Panc1 (cell line): Measurements from ENCODE around the gene WDR88. TPM values are rescaled to one million over a fixed set of nuclear protein-coding genes. Genes with fewer than 3 reads are reported as not detected.

Experiments used
- ATAC-seq: fragments of 200-7000 bp; cut with Tn5 transposase; 2 replicates; pipeline ENCODE4 v1.9.1; 2020; ENCODE audit warnings: mild to moderate bottlenecking, moderate library complexity
- BruUV-seq: library from RNA; stranded (reverse); fragments of 400-500 nt; replicated peaks from 2 replicates; lab custom pipeline; 2021; lab: Mats Ljungman, UMichigan
- CTCF ChIA-PET: fragments of 300-600 bp; sonication (Branson Sonifier 250); formaldehyde crosslinking; loops from one replicate; lab custom pipeline; 2022; ENCODE audit warnings: antibody characterized with exemption; lab: Charles Lee
- POLR2A ChIA-PET: fragments of 300-600 bp; sonication (Branson Sonifier 250); formaldehyde crosslinking; loops from one replicate; lab custom pipeline; 2022; ENCODE audit warnings: antibody characterized with exemption; lab: Charles Lee
- DNase-seq: peaks from one replicate; pipeline ENCODE4 v3.0.0-alpha.2; 2010; ENCODE audit warnings: low read depth, low spot score
- H3K27ac ChIP-seq: 2 replicates; pipeline ENCODE4 v1.5.1; 2011; ENCODE audit warnings: mild to moderate bottlenecking, low read length, inconsistent platforms
- H3K27me3 ChIP-seq: fragments of 200-500 bp; sonication (Bioruptor generic); 2 replicates; pipeline ENCODE4 v1.6.0; 2014; ENCODE audit warnings: low read length, inconsistent platforms; ENCODE audit not compliant: control insufficient read depth, insufficient read depth
- H3K36me3 ChIP-seq: fragments of 200-500 bp; sonication (Bioruptor generic); 2 replicates; pipeline ENCODE4 v1.5.1; 2014; ENCODE audit warnings: inconsistent platforms, mild to moderate bottlenecking, low read length, moderate library complexity; ENCODE audit not compliant: control insufficient read depth, insufficient read depth
- H3K4me1 ChIP-seq: 2 replicates; pipeline ENCODE4 v1.5.1; 2011; ENCODE audit warnings: inconsistent platforms, mild to moderate bottlenecking, low read length, moderate library complexity; ENCODE audit not compliant: control insufficient read depth, insufficient read depth
- H3K4me3 ChIP-seq, 2 experiments: 2 replicates each; pipeline ENCODE4 v1.5.1; 2011 to 2012; ENCODE audit warnings: low read depth in 2 of 2, low read length in 2 of 2, mild to moderate bottlenecking in 2 of 2, inconsistent platforms in 1 of 2, moderate library complexity in 1 of 2
- H3K9me3 ChIP-seq: fragments of 200-500 bp; sonication (Bioruptor generic); 2 replicates; pipeline ENCODE4 v1.5.1; 2014; ENCODE audit warnings: low read depth, mild to moderate bottlenecking, inconsistent platforms, low read length, moderate library complexity; ENCODE audit not compliant: control insufficient read depth, insufficient read depth
- POLR2AphosphoS5 ChIP-seq: IDR thresholded peaks from 2 replicates; pipeline ENCODE4 v1.6.1; 2012; ENCODE audit warnings: mild to moderate bottlenecking, low read depth, low read length, moderate library complexity
- REST ChIP-seq, 2 experiments: IDR thresholded peaks; 2 replicates each; pipeline ENCODE4 v1.6.1; 2011 to 2012; ENCODE audit warnings: low read depth in 2 of 2, control low read depth in 1 of 2, low read length in 1 of 2, mild to moderate bottlenecking in 1 of 2, moderate library complexity in 1 of 2; ENCODE audit not compliant: insufficient read depth in 1 of 2
- SIN3A ChIP-seq: IDR thresholded peaks from 2 replicates; pipeline ENCODE4 v1.6.1; 2012; ENCODE audit warnings: low read depth, mild to moderate bottlenecking, low read length, moderate library complexity, borderline replicate concordance; ENCODE audit not compliant: insufficient read depth
- TCF7L2 ChIP-seq: IDR thresholded peaks from 2 replicates; pipeline ENCODE4 v1.6.1; 2011; ENCODE audit warnings: mild to moderate bottlenecking, low read depth, low read length, inconsistent platforms
- in situ Hi-C: cut with HindIII; loops from 2 replicates; pipeline ENCODE4 v1.10.0; 2016; ENCODE audit warnings: low sequenced_read_pairs, low pct_unique_long_range_greater_than_20kb
- intact Hi-C: fragments of 100-400 bp; cut with micrococcal nuclease; formaldehyde crosslinking; loops from one replicate; pipeline ENCODE4 v1.10.0; 2022; ENCODE audit not compliant: unreplicated experiment
- total RNA-seq: library from RNA; stranded (reverse); gene quantifications from one replicate; pipeline ENCODE4 v1.2.1, GENCODE V29; 2021; ENCODE audit not compliant: unreplicated experiment
- TF ChIP-seq, protein P1 (sequence below): fragments of 450-650 bp; IDR thresholded peaks from 2 replicates; pipeline ENCODE4 v1.5.1; 2017; ENCODE audit warnings: mild to moderate bottlenecking

WDR88 gene
- total RNA-seq, 1 experiment from 2014 or later = 0.31 TPM

DNA sequence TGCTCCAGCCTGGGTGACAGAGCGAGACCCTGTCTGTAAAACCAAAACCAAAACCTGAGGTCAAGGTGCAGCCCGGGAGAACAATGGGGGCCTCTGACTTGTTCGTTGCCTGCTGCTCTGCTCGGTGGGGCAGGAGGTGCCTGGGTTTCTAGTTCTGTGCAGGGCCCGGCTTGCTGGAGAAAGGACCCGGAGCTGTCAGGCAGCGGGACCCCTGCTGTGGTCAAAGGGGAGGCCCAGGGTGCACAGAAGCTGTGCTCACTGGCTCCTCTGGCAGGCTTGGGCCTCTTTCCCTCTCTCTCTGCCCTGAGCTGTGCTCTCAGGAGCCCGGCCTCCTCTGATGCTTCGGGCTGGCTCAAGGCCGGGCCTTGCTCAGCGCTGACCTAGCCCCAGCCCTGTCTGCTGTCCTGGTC is 65.7 kb downstream of the WDR88 start:
- no peak overlapping the region for H3K4me3 ChIP-seq
- H3K4me1 ChIP-seq = peaks cover 10% of the 10 kb centered on the region
- POLR2A ChIA-PET = no interaction called here
- CTCF ChIA-PET = no interaction called here
- ATAC-seq (no peak), DNase-seq (no peak)
- BruUV-seq = no TSS peak
- H3K27ac ChIP-seq = no peak overlapping the region
- no peaks in the 10 kb centered on the region for H3K9me3 ChIP-seq
- intact Hi-C loops = no loop called here
- no peaks in the 10 kb centered on the region for H3K27me3 ChIP-seq
- no peaks in the 10 kb centered on the region; the same call in 1 of the 2 replicates for H3K36me3 ChIP-seq
- in situ Hi-C loops = no loop called here
- TF ChIP-seq TCF7L2 = no peak
- no peak for TF ChIP-seq REST (IDR thresholded peaks at IDR 0.05; ENCODE audit: insufficient read depth in 1 of 2, low read depth in 2 of 2, low read length in 1 of 2)
- TF ChIP-seq, protein P1, sequence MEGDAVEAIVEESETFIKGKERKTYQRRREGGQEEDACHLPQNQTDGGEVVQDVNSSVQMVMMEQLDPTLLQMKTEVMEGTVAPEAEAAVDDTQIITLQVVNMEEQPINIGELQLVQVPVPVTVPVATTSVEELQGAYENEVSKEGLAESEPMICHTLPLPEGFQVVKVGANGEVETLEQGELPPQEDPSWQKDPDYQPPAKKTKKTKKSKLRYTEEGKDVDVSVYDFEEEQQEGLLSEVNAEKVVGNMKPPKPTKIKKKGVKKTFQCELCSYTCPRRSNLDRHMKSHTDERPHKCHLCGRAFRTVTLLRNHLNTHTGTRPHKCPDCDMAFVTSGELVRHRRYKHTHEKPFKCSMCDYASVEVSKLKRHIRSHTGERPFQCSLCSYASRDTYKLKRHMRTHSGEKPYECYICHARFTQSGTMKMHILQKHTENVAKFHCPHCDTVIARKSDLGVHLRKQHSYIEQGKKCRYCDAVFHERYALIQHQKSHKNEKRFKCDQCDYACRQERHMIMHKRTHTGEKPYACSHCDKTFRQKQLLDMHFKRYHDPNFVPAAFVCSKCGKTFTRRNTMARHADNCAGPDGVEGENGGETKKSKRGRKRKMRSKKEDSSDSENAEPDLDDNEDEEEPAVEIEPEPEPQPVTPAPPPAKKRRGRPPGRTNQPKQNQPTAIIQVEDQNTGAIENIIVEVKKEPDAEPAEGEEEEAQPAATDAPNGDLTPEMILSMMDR = no peak
- no peak for TF ChIP-seq POLR2AphosphoS5
- TF ChIP-seq SIN3A = no peak

- Histone ChIP-seq H3K27ac (no peak overlapping the region), H3K36me3 (no peaks in the 10 kb centered on the region; the same call in 1 of the 2 replicates), H3K27me3 (no peaks in the 10 kb centered on the region), H3K4me3 (no peak overlapping the region), H3K4me1 (peaks cover 10% of the 10 kb centered on the region), H3K9me3 (no peaks in the 10 kb centered on the region)
- no peak for ATAC-seq
- ChIA-PET POLR2A (interaction anchor here (0.6 kb wide), 1 partner anchor 294 kb away, joined by 5 read pairs; no protein-coding TSS in a partner anchor), CTCF (no interaction called here)
- in situ Hi-C loops = no loop called here
- intact Hi-C loops = no loop called here
- no peak for TF ChIP-seq POLR2AphosphoS5
- no peak for TF ChIP-seq REST (IDR thresholded peaks at IDR 0.05; ENCODE audit: insufficient read depth in 1 of 2, low read depth in 2 of 2, low read length in 1 of 2)
- TF ChIP-seq SIN3A = no peak
- no peak for TF ChIP-seq TCF7L2
- TF ChIP-seq, protein P1 = no peak
- DNase-seq = no peak
- no TSS peak for BruUV-seq
These were observed 66.3 kb downstream of the WDR88 start for GRCh38 chr19:33198169-33198568.
